NT2/D1 (cell line): ENCODE data around the gene NOSIP.

Experiments
- DNase-seq: peaks from one replicate; pipeline ENCODE4 v3.0.0-alpha.2; 2011; ENCODE audit warnings: low read depth, low spot score
- H3K27me3 ChIP-seq: 2 replicates; pipeline ENCODE4 v1.6.0; 2011; ENCODE audit warnings: mild to moderate bottlenecking; ENCODE audit not compliant: insufficient read length, insufficient read depth
- H3K36me3 ChIP-seq: 2 replicates; pipeline ENCODE4 v1.6.1; 2011; ENCODE audit warnings: mild to moderate bottlenecking, low read length, mixed read lengths; ENCODE audit not compliant: insufficient read depth, insufficient read length
- H3K4me1 ChIP-seq: 2 replicates; pipeline ENCODE4 v1.5.1; 2011; ENCODE audit not compliant: insufficient read depth, insufficient read length
- H3K4me3 ChIP-seq: 2 replicates; pipeline ENCODE4 v1.5.1; 2011; ENCODE audit warnings: low read depth; ENCODE audit not compliant: insufficient read length
- H3K9ac ChIP-seq: 2 replicates; pipeline ENCODE4 v1.6.0; 2011; ENCODE audit warnings: low read depth; ENCODE audit not compliant: insufficient read length
- H3K9me3 ChIP-seq: 2 replicates; pipeline ENCODE4 v1.5.1; 2011; ENCODE audit warnings: mild to moderate bottlenecking, low read length; ENCODE audit not compliant: insufficient read depth
- SUZ12 ChIP-seq: IDR thresholded peaks from 2 replicates; pipeline ENCODE4 v1.6.1; 2011; ENCODE audit not compliant: insufficient read length, insufficient read depth; ENCODE audit errors: extremely low read depth
- YY1 ChIP-seq: IDR thresholded peaks from 2 replicates; pipeline ENCODE4 v1.6.1; 2011; ENCODE audit not compliant: insufficient read length, insufficient read depth
- ZNF274 ChIP-seq: IDR thresholded peaks from 2 replicates; pipeline ENCODE4 v1.6.1; 2011; ENCODE audit warnings: mild to moderate bottlenecking, low read depth, low read length

NOSIP gene

DNA sequence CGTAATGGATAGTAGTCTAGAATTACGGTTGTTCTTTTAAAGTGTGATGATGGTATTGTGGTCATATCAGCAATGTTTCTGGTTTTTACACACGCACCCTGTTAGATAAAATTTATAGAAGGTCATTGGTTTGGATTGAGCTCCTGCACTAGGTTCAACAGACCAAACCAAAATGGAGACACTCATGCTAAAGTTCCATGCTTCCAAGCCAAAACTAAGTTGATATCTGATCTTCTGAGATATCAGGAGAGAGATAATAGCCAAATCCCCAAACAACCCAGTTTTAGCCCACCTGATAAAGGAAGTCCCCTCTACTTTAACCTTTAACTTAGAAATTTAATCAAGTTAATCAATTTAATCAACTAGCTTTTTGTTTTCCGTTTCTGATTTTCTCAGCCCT is 1.2 kb downstream of the NOSIP start:
- H3K4me1 ChIP-seq: no peaks in the 10 kb centered on the region
- H3K4me3 ChIP-seq: no peak overlapping the region
- peak overlapping the region; percentile 93 for H3K9ac ChIP-seq
- TF ChIP-seq ZNF274: no peak
- TF ChIP-seq YY1: no peak
- TF ChIP-seq SUZ12: no peak
- H3K36me3 ChIP-seq: peaks cover 19% of the 10 kb centered on the region
- H3K27me3 ChIP-seq: no peaks in the 10 kb centered on the region
- H3K9me3 ChIP-seq: no peaks in the 10 kb centered on the region
- no peak for DNase-seq

DNA sequence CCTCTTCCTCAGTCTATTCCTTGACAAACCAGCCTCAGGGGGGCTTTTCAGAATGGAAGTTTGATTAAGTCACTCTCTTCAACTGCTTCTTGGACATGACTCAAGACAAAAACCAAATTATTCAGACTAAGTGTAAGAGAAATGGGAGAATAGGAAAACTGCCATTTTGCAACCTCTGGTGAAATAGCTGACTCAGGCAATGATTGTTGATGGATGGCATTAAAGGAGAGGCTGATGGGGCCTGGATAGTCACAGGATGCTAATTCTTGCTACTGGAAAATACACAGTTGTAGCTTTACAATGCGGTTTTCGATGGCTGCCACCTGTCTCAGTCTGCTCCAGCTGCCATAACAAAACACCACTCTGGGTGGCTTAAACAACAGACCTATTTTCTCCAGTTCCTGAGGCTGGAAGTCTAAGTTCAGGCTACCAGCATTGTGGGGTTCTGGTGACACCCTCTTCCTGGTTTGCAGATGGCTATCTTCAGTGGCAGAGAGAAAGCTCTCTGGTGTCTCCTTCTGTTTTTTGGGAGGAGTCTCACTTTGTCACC is 6.1 kb downstream of the NOSIP start:
- Histone ChIP-seq H3K9me3 (no peaks in the 10 kb centered on the region), H3K4me1 (no peaks in the 10 kb centered on the region), H3K36me3 (peaks cover 25% of the 10 kb centered on the region), H3K27me3 (no peaks in the 10 kb centered on the region), H3K4me3 (no peak overlapping the region), H3K9ac (no peak overlapping the region)
- no peak for DNase-seq
- no peak for TF ChIP-seq YY1
- no peak for TF ChIP-seq SUZ12
- TF ChIP-seq ZNF274: no peak

- Histone ChIP-seq H3K9ac (no peak overlapping the region), H3K27me3 (no peaks in the 10 kb centered on the region), H3K36me3 (peaks cover 25% of the 10 kb centered on the region), H3K4me1 (no peaks in the 10 kb centered on the region), H3K4me3 (no peak overlapping the region), H3K9me3 (no peaks in the 10 kb centered on the region)
- DNase-seq: no peak
- no peak for TF ChIP-seq SUZ12
- no peak for TF ChIP-seq ZNF274
These were observed 6.9 kb downstream of the NOSIP start for GRCh38 chr19:49573425-49573824.

GRCh38 chr19:49573009-49573408 is 7.3 kb downstream of the NOSIP start:
- no peak overlapping the region for H3K4me3 ChIP-seq
- H3K9ac ChIP-seq: no peak overlapping the region
- TF ChIP-seq ZNF274 (no peak), YY1 (no peak), SUZ12 (no peak)

GRCh38 chr19:49570997-49571676 is 9.2 kb downstream of the NOSIP start:
- H3K4me3 ChIP-seq: no peak overlapping the region
- no peaks in the 10 kb centered on the region for H3K27me3 ChIP-seq
- H3K9ac ChIP-seq: no peak overlapping the region
- no peaks in the 10 kb centered on the region for H3K4me1 ChIP-seq
- no peak for DNase-seq
- no peak for TF ChIP-seq SUZ12
- TF ChIP-seq ZNF274: no peak
- TF ChIP-seq YY1: no peak
- no peaks in the 10 kb centered on the region for H3K9me3 ChIP-seq
- peaks cover 20% of the 10 kb centered on the region for H3K36me3 ChIP-seq

More at GRCh38 chr19:49573009-49573408, 7.3 kb downstream of the NOSIP start:
- Histone ChIP-seq H3K27me3 (no peaks in the 10 kb centered on the region), H3K4me1 (no peaks in the 10 kb centered on the region), H3K36me3 (peaks cover 25% of the 10 kb centered on the region), H3K9me3 (no peaks in the 10 kb centered on the region)
- DNase-seq: no peak

DNA sequence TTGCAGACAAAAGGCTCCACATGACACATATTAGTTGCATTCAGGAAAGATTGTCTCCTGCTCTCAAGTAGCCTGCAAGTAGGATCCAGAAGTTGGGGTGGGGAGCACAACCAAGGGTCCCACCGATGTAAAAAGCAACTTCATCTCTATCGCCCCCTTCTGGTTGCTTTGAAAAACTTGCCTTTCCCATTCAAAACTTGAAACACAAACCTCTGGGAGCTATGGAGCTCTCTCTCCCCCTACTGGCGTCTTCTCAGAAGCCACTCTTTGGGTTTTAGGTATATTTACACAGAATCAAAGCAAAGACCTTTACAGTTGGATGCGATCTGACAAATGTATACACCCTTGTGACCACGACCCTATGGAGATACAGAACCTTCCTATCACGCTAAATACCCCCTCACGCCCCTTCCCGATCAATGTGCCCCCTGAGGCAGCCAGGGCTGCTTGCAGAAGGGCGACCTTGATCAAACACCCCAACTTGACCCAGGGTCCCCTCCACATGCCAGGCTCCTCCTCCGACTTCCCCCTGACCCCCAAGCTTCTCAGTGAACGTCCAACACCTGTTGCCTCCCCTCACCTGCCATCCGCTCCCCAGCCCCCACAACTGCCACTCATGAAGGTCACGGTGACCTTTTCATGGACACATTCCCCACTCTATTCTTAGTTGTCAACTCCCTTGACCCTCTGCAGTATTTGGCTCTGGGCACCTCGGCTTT is 10.1 kb downstream of the NOSIP start:
- H3K4me3 ChIP-seq: no peak overlapping the region
- no peak for TF ChIP-seq SUZ12
- no peak for TF ChIP-seq YY1
- TF ChIP-seq ZNF274: no peak
- no peak overlapping the region for H3K9ac ChIP-seq
- H3K4me1 ChIP-seq: no peaks in the 10 kb centered on the region
- no peaks in the 10 kb centered on the region for H3K27me3 ChIP-seq
- peaks cover 15% of the 10 kb centered on the region for H3K36me3 ChIP-seq
- no peaks in the 10 kb centered on the region for H3K9me3 ChIP-seq
- no peak for DNase-seq

DNA sequence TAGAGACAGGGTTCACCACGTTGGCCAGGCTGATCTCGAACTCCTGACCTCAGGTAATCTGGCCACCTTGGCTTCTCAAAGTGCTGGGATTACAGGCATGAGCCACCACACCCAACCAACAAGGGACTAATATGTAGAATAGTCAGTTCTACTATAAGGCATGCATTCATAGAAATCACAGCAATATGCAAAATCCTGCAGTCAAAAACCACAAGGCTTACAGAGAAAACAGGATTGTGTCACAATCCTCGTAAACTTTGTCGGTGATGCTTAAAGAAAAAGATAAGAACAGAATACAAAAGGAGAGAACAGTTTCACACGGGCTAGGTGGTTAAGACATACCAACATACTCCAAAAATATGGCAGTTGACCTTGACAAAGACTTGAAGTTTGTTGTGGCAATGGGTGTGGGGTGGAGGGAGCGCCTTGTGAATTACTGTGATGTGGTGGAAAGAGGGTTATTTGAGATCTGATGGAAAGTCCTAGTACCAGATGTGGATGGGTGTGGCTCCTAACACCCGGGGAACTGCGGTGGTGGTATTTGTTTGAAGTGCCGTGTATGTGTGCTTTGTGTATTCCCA is 12.4 kb downstream of the NOSIP start:
- no peak for TF ChIP-seq ZNF274
- no peak for TF ChIP-seq SUZ12
- no peaks in the 10 kb centered on the region for H3K4me1 ChIP-seq
- H3K4me3 ChIP-seq: no peak overlapping the region
- H3K9ac ChIP-seq: no peak overlapping the region
- H3K9me3 ChIP-seq: no peaks in the 10 kb centered on the region
- H3K36me3 ChIP-seq: peaks cover 10% of the 10 kb centered on the region
- H3K27me3 ChIP-seq: no peaks in the 10 kb centered on the region
- DNase-seq: no peak
